ENCODE data around the gene AGAP1.

The AGAP1 gene

GRCh38 chr2:235859651-235860050 is 365.8 kb downstream of the AGAP1 start:
- no peak for DNase-seq

GRCh38 chr2:235860111-235860510 is 366.3 kb downstream of the AGAP1 start:
- no peak for DNase-seq

DNA sequence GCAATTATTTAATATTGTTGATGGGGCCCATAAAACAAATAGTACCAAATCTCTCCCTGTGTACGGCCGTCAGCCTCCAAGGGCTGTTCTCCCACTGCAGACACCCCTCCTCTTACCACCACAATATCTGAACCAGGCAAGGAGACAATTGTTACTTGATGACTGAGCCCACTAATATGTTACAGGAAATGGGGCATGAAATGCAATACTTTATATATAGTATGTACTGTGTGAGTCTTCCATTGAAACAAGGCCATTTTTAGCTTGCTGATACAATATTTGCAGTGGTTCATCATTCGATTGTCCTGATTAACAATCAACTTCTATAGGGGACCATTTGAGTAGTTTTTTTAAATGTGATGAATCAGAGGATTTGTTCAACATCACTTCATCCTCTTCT is 367.0 kb downstream of the AGAP1 start:
- no peak for DNase-seq

- DNase-seq = no peak
These were observed 367.5 kb downstream of the AGAP1 start for GRCh38 chr2:235861383-235861782.

- DNase-seq = no peak
These were observed 369.6 kb downstream of the AGAP1 start for GRCh38 chr2:235863414-235863813.

GRCh38 chr2:235864302-235864701 is 370.5 kb downstream of the AGAP1 start:
- DNase-seq = no peak

- DNase-seq = no peak
These were observed 371.1 kb downstream of the AGAP1 start for GRCh38 chr2:235864733-235865515.

GRCh38 chr2:235866373-235866772 is 372.5 kb downstream of the AGAP1 start:
- DNase-seq = no peak

GRCh38 chr2:235868224-235868623 is 374.4 kb downstream of the AGAP1 start:
- DNase-seq = no peak

DNA sequence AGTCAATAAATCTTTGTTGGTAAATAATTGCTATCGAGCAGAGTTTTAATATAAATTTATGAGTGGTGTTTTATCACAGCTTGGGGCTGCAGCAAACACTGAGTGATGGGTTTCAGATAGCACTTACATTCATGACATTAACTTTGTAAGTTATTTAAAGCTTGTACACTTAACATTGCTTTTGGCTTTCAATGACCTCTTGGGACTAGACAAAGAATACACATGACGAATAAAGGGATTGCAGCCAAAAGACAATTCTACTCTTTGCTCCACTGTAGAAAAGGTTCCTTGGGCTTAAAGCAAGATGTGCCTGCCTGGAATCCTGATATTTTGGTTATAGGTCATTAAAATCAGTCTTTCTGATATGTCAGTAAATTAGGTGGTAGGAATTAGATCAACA is 374.8 kb downstream of the AGAP1 start:
- DNase-seq = no peak

- no peak for DNase-seq
These were observed 376.7 kb downstream of the AGAP1 start for GRCh38 chr2:235870515-235870914.

DNA sequence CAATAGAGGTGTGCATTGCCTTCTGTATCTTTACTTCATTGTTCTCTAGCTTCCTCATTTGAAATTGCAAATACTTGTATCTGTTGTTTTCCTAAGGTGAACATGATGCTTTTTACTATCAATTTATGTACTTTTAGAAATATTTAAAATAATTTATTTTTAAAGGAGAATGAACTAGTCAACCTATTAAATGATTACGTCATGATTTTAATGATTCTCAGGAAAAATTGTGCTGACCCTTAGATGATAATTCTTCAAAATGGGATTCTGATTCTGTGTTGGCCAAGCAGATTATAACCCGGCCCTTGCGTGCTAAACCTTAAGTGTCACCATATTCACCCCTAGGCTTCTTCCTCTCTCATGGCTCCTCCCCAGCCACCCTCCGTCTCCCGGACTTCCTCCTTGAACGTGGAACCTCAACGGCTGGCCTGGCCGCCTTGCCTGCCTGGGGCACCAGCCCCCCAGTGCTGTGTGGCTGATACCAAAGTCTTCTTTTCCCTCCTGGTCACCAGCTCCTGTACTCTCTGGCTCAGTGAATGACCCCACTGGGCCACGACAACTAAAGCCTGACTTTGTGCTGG is 382.3 kb downstream of the AGAP1 start:
- no peak for DNase-seq

- DNase-seq = no peak
These were observed 383.5 kb downstream of the AGAP1 start for GRCh38 chr2:235877275-235877802.

DNA sequence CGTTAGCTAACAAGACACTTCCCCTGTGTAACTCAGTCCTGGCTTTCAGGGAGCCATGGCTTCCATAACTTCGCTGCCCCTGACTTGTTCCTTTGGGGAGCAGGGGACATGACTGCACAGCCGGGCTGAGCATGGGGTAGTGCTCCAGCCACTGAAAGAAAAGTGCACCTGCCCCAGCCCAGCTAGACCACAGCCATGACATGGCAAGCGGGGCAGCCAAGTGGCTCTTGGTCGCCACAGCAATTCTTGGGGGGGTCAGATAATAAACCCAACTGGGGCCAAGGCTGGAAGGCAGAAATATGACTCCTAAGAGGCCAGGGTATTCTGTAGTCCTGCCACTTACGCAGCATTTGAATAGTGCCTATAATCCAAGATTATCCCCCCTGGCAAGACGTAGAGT is 385.3 kb downstream of the AGAP1 start:
- DNase-seq = no peak

DNA sequence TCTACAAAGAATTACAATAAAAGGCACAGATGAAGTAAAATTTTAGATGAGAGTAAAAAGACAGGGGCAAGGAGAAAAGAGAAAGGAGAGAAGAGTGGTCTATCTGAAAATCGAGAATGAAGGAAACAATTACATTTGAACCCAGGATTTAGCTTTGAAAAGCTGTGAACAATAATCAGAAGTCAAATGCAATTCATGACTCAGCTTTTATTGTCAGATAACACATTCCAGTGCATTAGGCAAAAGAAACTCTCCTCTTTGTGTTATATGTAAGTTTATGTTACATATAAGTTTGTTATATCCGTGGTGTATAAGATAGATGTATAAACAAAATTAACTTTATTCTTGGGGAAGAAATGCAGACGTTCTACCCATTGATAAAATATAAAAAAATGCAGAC is 389.8 kb downstream of the AGAP1 start:
- DNase-seq = no peak

DNA sequence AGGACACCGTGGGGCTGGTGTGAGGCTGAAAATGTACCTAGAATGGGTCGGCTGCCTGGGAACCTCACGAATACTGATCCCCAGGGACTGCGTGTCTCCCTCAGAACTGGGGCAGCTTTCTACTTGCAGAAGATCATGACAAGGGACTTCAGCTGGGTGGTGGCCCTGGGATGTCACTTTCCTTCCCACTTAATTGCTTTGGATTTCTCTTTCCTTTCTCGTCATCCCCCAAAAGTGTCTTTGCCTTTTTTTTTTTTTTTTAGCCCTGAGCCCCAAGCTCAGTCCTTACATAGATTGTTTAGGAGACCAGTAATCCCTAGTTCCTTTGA is 395.4 kb downstream of the AGAP1 start:
- DNase-seq = no peak

- DNase-seq = no peak
These were observed 399.4 kb downstream of the AGAP1 start for GRCh38 chr2:235893129-235893698.

DNA sequence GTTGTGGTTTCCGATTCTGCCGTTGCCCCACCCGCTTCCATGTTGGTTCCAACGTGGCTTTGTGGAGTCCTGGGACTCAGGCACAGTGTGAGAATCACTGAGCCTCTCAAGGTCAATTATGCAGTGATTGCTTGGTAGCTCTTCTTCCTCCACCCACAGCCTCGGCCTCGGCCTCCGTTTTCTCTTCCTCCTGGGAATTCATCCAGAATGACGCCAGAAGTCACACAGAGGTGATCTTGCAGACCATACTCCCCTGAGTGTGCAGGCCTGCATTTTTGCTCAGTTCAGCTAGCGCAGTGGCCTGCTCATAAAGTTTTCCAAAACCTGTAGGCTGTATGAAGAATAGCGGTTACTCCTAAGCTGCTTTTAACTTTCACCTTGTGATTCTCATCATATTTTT is 401.0 kb downstream of the AGAP1 start:
- DNase-seq = no peak

DNA sequence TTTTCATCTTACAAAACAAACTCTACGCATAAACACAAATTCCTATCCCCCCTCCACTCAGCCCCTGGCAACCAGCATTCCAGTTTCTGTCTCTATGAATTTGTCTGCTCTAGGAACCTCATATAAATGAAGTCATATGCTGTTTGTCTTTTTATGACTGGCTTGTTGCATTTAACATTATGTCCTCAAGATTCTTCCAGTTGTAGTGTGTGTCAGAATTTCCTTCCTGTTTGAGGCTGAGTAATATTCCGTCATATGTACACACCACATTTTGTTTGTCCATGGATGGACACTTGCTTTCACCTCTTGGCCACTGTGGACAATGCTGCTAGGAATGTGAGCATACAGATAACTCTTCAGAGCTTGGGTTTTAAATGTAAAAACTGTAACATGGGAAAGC is 402.2 kb downstream of the AGAP1 start:
- no peak for DNase-seq

DNA sequence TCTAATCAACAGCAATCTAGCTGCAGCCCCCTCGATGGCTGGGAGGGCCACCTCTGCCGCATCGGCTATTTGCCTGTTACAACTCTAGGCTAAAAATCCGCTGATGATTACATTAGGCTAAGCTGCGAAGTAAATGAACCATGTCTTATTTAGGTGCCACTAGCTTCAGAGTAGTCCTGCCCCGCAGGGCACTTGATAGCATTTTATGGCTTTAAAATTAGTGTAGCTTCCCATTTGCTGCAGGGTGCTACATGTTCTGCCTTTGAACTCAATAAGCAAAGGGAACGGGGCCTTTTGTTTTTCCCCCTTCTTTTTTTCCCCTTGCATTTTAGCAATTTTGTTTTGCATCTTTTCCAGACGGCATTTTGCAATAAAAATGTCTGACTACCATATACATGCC is 404.1 kb downstream of the AGAP1 start:
- DNase-seq = no peak

GRCh38 chr2:235898766-235899165 is 404.9 kb downstream of the AGAP1 start:
- no peak for DNase-seq

GRCh38 chr2:235900631-235901030 is 406.8 kb downstream of the AGAP1 start:
- no peak for DNase-seq

DNA sequence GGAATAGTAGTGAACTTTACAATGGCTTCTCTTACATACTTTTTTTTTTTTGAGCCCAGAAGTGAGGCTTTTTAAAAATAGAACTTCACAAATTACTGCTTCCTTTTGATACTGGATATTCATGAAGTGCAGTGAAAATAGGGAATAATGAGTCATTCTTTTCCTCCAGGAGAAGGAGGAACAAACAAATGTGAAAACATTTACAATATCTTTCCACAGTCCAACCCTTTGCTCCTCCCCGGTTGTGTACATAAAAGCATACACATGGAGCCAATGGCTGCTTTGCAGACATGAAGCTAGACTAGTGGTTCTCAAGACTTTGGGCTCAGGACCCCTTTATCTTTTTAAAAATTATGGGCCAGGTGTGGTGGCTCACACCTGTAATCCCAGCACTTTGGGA is 407.4 kb downstream of the AGAP1 start:
- DNase-seq = no peak

DNA sequence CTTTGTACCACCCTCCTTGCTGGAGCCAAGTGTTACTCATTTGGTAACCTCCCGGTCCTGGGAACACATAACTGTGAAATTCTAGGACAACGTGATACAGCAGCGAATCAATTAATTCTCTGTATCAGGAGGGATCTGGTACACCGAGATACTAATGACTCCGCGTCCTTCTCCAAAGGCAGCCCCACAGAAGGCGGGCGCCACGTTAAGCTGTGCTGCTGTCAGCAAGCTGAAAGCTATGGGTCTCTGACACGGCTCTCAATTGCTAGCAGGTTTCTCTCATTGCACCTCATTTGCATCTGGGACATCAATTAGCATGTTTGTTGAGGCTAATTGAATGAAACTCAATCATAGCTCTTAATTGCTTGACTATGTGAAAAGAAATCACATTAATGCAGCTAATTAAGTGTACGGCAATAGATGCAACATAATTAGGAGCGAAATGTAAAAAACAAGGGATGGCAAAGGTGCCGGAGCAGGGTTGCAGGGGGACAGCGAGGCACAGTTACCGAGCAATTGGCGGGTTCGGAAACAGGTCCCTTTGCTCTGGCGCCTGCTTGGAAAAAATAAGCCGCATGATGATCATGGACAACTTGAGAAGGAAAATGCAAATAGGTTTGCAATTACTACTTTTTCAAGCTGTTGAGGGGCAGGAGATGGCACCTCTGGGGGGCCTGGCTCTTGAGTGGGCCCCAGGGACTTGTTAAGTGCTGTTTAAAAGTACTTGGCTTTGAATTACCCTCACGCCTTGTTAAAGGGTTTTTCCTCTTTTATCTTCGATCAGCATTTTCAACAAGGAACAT is 410.1 kb downstream of the AGAP1 start:
- DNase-seq = no peak

Data from NCI-H1417 treated with DMSO at 0.1 percent for 48 hours (cell line).